Heart left ventricle (tissue), 16 donors: Measurements from ENCODE around the gene MECP2. TPM values are rescaled to one million over a fixed set of nuclear protein-coding genes. Genes with fewer than 3 reads are reported as not detected.
"Not testable (repeated sequence)": the region's sequence is repeated elsewhere in the genome, so short reads cannot be mapped to it uniquely, and the experiment has no call there.

Experiments
- ATAC-seq, 4 donors: fragments of 200-7000 bp; cut with Tn5 transposase; one replicate each; pipeline ENCODE4 v1.9.1; 2020 to 2022; ENCODE audit warnings: moderate library complexity in 4 of 4, mild to moderate bottlenecking in 3 of 4, moderate number of reproducible peaks in 1 of 4
- DNase-seq, 5 donors: peaks; one replicate each; pipeline ENCODE4 v3.0.0-alpha.2; 2020
- H3K27ac ChIP-seq, 12 donors: fragments of 200-600 bp; sonication (generic) in 4 of 12; one replicate each; pipeline versions ENCODE4 v1.5.0 to v1.8.0; 2016 to 2022; ENCODE audit warnings: mild to moderate bottlenecking in 2 of 12
- H3K27me3 ChIP-seq, 9 donors: fragments of 200-600 bp; sonication (generic) in 2 of 9; one replicate each; pipeline versions ENCODE4 v1.5.1 to v1.8.0; 2016 to 2022; ENCODE audit warnings: mild to moderate bottlenecking in 3 of 9
- H3K36me3 ChIP-seq, 9 donors: fragments of 200-600 bp; sonication (generic) in 2 of 9; one replicate each; pipeline versions ENCODE4 v1.5.0 to v1.8.0; 2018 to 2022; ENCODE audit warnings: mild to moderate bottlenecking in 2 of 9
- H3K4me1 ChIP-seq, 12 donors: fragments of 200-600 bp; sonication (generic) in 4 of 12; one replicate each; pipeline versions ENCODE4 v1.5.0 to v1.8.0; 2016 to 2022; ENCODE audit warnings: mild to moderate bottlenecking in 3 of 12
- H3K4me3 ChIP-seq, 12 donors: fragments of 200-600 bp; sonication (generic) in 4 of 12; one replicate each; pipeline versions ENCODE4 v1.5.0 to v1.8.0; 2017 to 2022; ENCODE audit warnings: mild to moderate bottlenecking in 9 of 12, moderate library complexity in 4 of 12
- H3K9me3 ChIP-seq, 12 donors: fragments of 200-600 bp; sonication (generic) in 4 of 12; one replicate each; pipeline versions ENCODE4 v1.5.0 to v1.8.0; 2016 to 2022; ENCODE audit warnings: mild to moderate bottlenecking in 1 of 12
- POLR2A ChIP-seq, 2 donors: fragments of 450-650 bp; IDR thresholded peaks; one replicate each; pipeline ENCODE4 v1.6.1; 2017; ENCODE audit warnings: antibody characterized with exemption in 2 of 2, mild to moderate bottlenecking in 2 of 2, moderate library complexity in 2 of 2
- WGBS, 4 donors: extraction: QIAGEN DNeasy Blood & Tissue Kit in 2 of 4; methylation state at CpG; one replicate each; pipeline versions ENCODE4 v1.1.5 to v1.1.7; 2013 to 2018; 5-methylcytosine and 5-hydroxymethylcytosine counted together
- intact Hi-C, 10 donors: fragments of 100-400 bp; cut with DNase I; formaldehyde crosslinking; loops; one replicate each; pipeline versions ENCODE4 v1.11.1 to v1.14.2; 2022
- polyA plus RNA-seq, 2 donors: library from polyadenylated mRNA; stranded (reverse); fragments of 200-250 nt; gene quantifications; one replicate each; pipeline ENCODE4 v1.2.3, GENCODE V29; 2013
- total RNA-seq, 9 donors: library from RNA; depleted of rRNA in 2 of 9; stranded (reverse); fragments of >200 nt in 2 of 9; fragmentation: NEBNext Ultra II Directional in 3 of 9; extraction: Animal tissue kit (Norgen Biotek cat#: 25700) in 3 of 9; gene quantifications; one replicate each; pipeline versions ENCODE4 v1.1.0 to v1.2.4, GENCODE V29; 2016 to 2023
- TF ChIP-seq, protein P1 (sequence below), 12 donors: fragments of 200-600 bp; sonication (generic) in 4 of 12; IDR thresholded peaks; one replicate each; pipeline versions ENCODE4 v1.5.0 to v1.8.0; 2018 to 2022; ENCODE audit warnings: antibody characterized with exemption in 12 of 12, mild to moderate bottlenecking in 5 of 12
- donor health status: ischemic (EF 13 %, LVEDD 7.1; RV severe dilation, severe dysfunction).
- donor health status: healthy with polysubstance abuse.
- donor health status: DM: no; HTN: yes; CAD: no.
- donor health status: DM: no; HTN: no; CAD: no.
- donor health status: ischemic (EF 25% LVEDD 6.9; RV normal size, moderate dysfunction).
- donor health status: ischemic (EF 25% LVEDD 5.7; RV mildly dilated, moderate dysfunction).
- donor health status: healthy.
- donor health status: DM: yes; HTN: yes; CAD: no.
- donor health status: ischemic (EF 35%, LVEDD 5.7; RV mildly dilated, moderate dysfunction).
- donor health status: nonischemic (EF 11% LVEDD 7.7; RV severe dilation, severe dysfunction).
- donor health status: DM: yes; HTN: yes; CAD: no.
- donor health status: PGD.
- donor health status: ischemic (EF 29% LVEDD 5.4; RV normal size, mild dysfunction).
- donor health status: nonischemic (EF 23%, LVEDD 6.1; RV moderate dilation, normal function).

The MECP2 gene
- total and polyA plus RNA-seq, 11 donors = 22.7 to 83.3 (median 33.6) TPM

DNA sequence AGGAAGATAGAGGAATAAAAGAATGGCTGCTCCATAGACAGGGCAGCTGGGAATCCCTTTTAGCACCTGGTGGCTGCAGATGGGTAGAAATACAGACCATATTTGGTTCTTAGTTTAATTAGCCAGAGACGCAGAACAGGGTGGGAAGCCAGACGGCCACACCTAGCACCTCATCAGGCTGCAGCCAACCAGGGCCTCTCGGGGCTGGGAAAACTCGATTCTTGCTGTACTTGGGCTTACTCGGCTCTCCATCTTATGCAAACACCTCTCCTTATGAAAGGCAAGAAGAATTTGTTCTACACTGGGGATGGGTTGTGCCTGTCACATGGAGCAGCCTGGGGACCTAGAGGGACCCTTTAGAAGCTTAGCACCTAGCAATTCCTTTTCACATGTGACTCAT lies 97.5 kb downstream of the MECP2 start:
- H3K4me1 ChIP-seq = peaks cover 0 to 22% (median 0%) of the 10 kb centered on the region in 12 donors
- no peaks in the 10 kb centered on the region for H3K9me3 ChIP-seq
- H3K4me3 ChIP-seq = no peak overlapping the region
- TF ChIP-seq POLR2A (IDR thresholded peaks at IDR 0.05) = no peak
- TF ChIP-seq, protein P1, sequence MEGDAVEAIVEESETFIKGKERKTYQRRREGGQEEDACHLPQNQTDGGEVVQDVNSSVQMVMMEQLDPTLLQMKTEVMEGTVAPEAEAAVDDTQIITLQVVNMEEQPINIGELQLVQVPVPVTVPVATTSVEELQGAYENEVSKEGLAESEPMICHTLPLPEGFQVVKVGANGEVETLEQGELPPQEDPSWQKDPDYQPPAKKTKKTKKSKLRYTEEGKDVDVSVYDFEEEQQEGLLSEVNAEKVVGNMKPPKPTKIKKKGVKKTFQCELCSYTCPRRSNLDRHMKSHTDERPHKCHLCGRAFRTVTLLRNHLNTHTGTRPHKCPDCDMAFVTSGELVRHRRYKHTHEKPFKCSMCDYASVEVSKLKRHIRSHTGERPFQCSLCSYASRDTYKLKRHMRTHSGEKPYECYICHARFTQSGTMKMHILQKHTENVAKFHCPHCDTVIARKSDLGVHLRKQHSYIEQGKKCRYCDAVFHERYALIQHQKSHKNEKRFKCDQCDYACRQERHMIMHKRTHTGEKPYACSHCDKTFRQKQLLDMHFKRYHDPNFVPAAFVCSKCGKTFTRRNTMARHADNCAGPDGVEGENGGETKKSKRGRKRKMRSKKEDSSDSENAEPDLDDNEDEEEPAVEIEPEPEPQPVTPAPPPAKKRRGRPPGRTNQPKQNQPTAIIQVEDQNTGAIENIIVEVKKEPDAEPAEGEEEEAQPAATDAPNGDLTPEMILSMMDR (IDR thresholded peaks at IDR 0.05) = no peak
- no peak for ATAC-seq
- H3K27me3 ChIP-seq = peaks cover 0 to 60% (median 0%) of the 10 kb centered on the region in 9 donors
- DNase-seq = no peak
- H3K36me3 ChIP-seq = no peaks in the 10 kb centered on the region
- H3K27ac ChIP-seq = no peak overlapping the region
- 56 to 87% (median 64%) methylated on average over 5 of the region's 5 CpGs for WGBS, 4 donors
- intact Hi-C loops = no loop called here

DNA sequence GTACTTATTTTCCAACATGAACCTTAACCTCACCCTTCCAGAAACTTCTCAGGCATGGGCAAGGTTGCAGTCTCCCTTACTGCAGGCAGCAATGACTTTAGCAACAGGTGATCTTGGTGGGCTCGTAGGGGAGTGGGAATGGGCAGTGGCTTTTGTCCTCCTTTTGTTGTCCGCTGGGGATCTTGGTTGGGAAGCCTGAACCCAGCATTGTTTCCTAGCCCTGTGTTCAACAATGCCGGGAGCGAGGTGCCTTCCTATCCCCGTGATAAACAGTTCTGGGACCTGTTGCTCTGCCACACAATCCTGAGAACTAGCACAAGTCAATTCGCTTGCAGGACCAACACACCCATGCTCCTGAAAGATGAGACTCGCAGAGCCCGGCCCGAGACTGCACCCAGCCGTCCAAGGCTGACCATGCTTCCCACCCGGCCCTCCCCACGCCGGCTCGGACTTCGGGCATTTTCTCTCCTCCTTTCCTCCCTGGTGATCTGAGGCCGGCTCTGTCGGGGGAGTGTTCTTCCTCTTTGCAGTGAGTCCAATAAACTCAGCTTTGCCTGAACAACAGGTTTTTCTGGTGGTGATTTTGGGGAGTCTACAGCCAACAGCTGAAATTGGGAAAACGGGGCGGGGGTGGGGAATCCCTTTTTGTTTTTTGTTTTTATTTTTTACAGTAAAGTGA lies 98.0 kb downstream of the MECP2 start:
- Histone ChIP-seq H3K27ac (no peak overlapping the region), H3K27me3 (peaks cover 0 to 60% (median 0%) of the 10 kb centered on the region in 9 donors), H3K36me3 (no peaks in the 10 kb centered on the region), H3K9me3 (no peaks in the 10 kb centered on the region), H3K4me1 (peaks cover 0 to 22% (median 0%) of the 10 kb centered on the region in 12 donors), H3K4me3 (no peak overlapping the region)
- WGBS, 4 donors = 53 to 73% (median 63%) methylated on average over 15 to 19 of the region's 19 CpGs
- intact Hi-C loops = loop anchor here in 1 of 10 donors (10.0 kb wide), 1 partner anchor 375 kb away; no protein-coding TSS in a partner anchor
- TF ChIP-seq, protein P1 (IDR thresholded peaks at IDR 0.05) = no peak
- TF ChIP-seq POLR2A (IDR thresholded peaks at IDR 0.05) = no peak
- no peak for ATAC-seq
- DNase-seq = no peak

- Histone ChIP-seq H3K4me3 (no peak overlapping the region), H3K36me3 (no peaks in the 10 kb centered on the region), H3K4me1 (peaks cover 0 to 6% (median 0%) of the 10 kb centered on the region in 12 donors), H3K27ac (no peak overlapping the region), H3K9me3 (no peaks in the 10 kb centered on the region), H3K27me3 (peaks cover 0 to 47% (median 0%) of the 10 kb centered on the region in 9 donors)
- DNase-seq (no peak), ATAC-seq (no peak)
- 92 to 97% (median 94%) methylated on average over 8 of the region's 8 CpGs for WGBS, 4 donors
- intact Hi-C loops = loop anchor here in 1 of 10 donors (10.0 kb wide), 1 partner anchor 371 kb away; no protein-coding TSS in a partner anchor
- TF ChIP-seq, protein P1 (IDR thresholded peaks at IDR 0.05) = no peak
- no peak for TF ChIP-seq POLR2A (IDR thresholded peaks at IDR 0.05)
Measured at GRCh38 chrX:153995504-153995903, 102.0 kb downstream of the MECP2 start.

DNA sequence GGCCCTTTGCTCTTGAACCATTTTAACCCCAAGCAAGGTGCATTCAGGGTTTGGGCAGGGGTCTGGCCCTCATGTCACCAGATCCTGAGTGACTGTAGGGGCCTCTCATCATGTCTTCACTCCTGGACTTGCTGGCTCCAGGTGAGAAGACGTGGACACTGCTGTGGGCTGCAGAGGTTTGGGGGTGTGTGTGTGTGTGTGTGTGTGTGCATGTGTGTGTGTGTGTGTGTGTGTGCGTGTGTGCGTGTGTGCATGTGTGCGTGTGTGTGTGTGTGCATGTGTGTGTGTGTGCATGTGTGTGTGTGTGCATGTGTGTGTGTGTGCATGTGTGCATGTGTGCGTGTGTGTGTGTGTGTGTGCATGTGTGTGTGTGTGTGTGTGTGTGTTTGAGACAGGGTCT lies 103.1 kb downstream of the MECP2 start:
- not testable (repeated sequence) for ATAC-seq, DNase-seq, H3K9me3 ChIP-seq, H3K36me3 ChIP-seq, H3K27ac ChIP-seq, H3K4me3 ChIP-seq, H3K4me1 ChIP-seq
- intact Hi-C loops = loop anchor here in 1 of 10 donors (10.0 kb wide), 1 partner anchor 370 kb away; no protein-coding TSS in a partner anchor
- peaks cover 0 to 44% (median 0%) of the 10 kb centered on the region in 9 donors for H3K27me3 ChIP-seq
- 47 to 92% (median 77%) methylated on average over 1 to 5 of the region's 5 CpGs for WGBS, 4 donors
